Omental fat pad (tissue), 4 donors: ENCODE data around the gene LMAN2L. TPM values are rescaled to one million over a fixed set of nuclear protein-coding genes. Genes with fewer than 3 reads are reported as not detected.
A peak's percentile ranks its signal among the peaks of the same experiment; 100 is the strongest.

Source experiments
- ATAC-seq: fragments of 150-250 bp; one replicate; pipeline ENCODE4 v1.9.1; 2016; ENCODE audit warnings: mild to moderate bottlenecking, moderate library complexity; ENCODE audit not compliant: low FRiP score
- DNase-seq: peaks from one replicate; pipeline ENCODE4 v3.0.0-alpha.2; 2019; ENCODE audit warnings: low spot score
- total RNA-seq, 4 donors: library from RNA; depleted of rRNA; stranded (reverse); fragments of >200 nt; gene quantifications; one replicate each; pipeline ENCODE4 v1.1.0, GENCODE V29; 2016
- TF ChIP-seq, protein P1 (sequence below), 3 donors: fragments of 450-650 bp; IDR thresholded peaks; one replicate each; pipeline ENCODE4 v1.5.1; 2016 to 2017; ENCODE audit warnings: antibody characterized with exemption in 3 of 3, mild to moderate bottlenecking in 3 of 3, moderate library complexity in 2 of 3

The LMAN2L gene
- total RNA-seq, 4 donors from 2014 or later, result 9.1 to 16.8 (median 11.5) TPM

DNA sequence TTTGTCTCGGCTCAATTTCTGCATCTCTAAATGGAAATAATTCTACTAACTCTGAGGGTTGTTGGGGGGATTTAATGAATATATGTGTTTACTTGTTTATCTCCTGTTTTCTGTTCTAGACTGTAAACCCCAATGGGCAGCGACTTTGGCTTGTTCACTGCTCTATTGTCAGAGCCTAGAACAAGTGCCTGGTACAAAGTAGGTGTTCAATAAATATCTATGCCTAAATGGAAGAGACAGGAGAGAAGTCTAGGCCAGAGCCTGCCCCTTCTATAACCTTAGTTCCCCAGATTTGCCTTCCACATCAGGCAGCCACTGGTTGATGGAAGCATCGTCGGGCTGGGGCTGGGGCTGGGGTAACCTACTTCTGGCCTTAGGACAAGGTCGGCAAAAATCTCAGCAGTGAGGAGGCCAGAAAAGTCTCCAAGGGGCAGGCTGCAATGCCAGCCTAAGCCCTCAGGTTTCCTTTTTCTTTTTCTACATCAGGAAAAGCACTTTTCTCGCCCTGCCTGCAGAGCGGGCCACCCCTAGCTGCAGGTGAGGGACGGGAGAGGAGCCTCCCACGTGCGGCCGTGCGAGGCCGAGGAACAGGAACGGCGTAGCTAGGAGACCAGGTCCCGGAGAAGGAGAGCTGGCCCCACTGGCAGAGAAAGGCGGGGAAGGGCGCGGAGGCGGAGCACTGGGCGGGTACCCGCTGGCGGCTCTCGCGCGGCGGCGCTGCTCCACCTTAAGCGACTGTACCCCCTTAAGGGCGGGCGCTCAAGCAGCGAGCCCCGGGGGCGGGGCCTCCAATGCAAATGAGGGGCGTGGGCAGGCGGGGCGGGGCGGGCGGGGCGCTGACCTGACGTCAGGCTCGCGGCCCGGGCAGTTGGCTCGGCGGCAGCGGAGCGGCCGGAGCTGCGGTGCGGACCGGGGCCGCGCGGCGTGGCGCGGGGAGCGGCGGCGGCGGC is 20.4 kb upstream of the LMAN2L start, which contains the start of gene CNNM4:
CNNM4 (plus strand) TSS at position 867 of the 950 bp plus-strand sequence. CDS start 98 bp downstream, outside the sequence.
- peak; percentile 98 for ATAC-seq

DNA sequence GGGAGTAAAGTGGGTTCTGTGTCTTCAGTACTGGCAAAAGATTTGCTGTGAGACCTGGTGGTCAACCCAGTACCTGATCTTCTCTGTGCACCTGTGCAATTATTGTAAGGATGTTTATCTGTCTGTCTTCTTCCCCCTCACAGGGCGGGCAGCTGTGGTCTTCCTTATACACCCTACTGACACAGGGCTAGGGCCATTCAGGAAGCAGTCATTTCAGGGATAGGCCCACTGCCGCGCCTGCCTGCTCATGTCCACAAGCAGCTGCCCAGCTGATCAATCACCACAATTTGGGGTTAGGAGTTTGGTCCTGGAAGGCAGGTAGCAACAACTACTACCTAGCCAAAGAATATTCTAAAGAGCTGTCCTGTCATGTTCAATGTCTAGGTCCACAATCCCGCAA is 19.7 kb upstream of the LMAN2L start:
- no peak for ATAC-seq
- TF ChIP-seq, protein P1, sequence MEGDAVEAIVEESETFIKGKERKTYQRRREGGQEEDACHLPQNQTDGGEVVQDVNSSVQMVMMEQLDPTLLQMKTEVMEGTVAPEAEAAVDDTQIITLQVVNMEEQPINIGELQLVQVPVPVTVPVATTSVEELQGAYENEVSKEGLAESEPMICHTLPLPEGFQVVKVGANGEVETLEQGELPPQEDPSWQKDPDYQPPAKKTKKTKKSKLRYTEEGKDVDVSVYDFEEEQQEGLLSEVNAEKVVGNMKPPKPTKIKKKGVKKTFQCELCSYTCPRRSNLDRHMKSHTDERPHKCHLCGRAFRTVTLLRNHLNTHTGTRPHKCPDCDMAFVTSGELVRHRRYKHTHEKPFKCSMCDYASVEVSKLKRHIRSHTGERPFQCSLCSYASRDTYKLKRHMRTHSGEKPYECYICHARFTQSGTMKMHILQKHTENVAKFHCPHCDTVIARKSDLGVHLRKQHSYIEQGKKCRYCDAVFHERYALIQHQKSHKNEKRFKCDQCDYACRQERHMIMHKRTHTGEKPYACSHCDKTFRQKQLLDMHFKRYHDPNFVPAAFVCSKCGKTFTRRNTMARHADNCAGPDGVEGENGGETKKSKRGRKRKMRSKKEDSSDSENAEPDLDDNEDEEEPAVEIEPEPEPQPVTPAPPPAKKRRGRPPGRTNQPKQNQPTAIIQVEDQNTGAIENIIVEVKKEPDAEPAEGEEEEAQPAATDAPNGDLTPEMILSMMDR (IDR thresholded peaks at IDR 0.05), result no peak
- DNase-seq, result no peak

More for the DNA sequence above, 20.4 kb upstream of the LMAN2L start, which contains the start of gene CNNM4:
- TF ChIP-seq, protein P1 (IDR thresholded peaks at IDR 0.05), result no peak
- peak; percentile 75 for DNase-seq

DNA sequence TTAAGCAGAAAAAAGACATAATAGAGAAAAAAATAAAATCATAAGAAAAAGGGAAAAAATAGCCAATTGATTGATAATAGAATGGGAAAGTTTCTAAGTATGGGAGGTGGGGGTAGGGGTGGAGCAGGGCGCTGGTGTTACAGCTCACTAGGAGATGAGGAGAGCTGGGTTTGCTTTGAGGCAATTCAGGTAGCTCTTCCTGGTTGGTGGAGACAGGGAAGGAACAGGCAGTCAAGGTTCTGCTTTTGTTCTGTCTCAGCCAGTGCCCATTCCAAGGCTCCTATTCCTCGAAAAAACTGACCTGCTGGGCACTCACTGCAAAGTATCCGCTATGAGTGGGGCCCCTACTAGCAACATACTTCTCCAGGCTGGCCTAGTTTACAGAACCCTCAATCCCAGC is 19.1 kb upstream of the LMAN2L start:
- TF ChIP-seq, protein P1 (IDR thresholded peaks at IDR 0.05), result no peak
- no peak for ATAC-seq

DNA sequence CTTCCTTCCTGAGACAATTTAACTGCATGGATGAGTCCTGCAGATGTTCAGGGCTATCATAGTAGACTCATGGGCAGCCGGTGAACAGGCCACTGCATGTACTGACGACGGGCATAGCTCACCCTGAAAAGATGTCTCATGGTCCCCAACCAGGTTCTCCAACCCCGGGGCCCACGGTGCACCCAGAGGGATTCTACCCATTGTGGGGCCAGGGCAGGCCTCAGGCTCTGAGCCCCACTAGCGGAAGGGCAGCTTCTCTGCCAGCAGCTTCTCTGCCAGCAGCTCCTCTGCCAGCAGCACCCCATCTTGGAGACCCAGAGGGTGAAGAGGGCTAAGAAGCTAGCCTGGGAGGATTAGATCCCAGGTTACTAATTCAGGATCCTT is 17.6 kb upstream of the LMAN2L start:
- no peak for DNase-seq
- TF ChIP-seq, protein P1 (IDR thresholded peaks at IDR 0.05), result no peak
- no peak for ATAC-seq

More for the DNA sequence above, 19.1 kb upstream of the LMAN2L start:
- DNase-seq, result no peak

DNA sequence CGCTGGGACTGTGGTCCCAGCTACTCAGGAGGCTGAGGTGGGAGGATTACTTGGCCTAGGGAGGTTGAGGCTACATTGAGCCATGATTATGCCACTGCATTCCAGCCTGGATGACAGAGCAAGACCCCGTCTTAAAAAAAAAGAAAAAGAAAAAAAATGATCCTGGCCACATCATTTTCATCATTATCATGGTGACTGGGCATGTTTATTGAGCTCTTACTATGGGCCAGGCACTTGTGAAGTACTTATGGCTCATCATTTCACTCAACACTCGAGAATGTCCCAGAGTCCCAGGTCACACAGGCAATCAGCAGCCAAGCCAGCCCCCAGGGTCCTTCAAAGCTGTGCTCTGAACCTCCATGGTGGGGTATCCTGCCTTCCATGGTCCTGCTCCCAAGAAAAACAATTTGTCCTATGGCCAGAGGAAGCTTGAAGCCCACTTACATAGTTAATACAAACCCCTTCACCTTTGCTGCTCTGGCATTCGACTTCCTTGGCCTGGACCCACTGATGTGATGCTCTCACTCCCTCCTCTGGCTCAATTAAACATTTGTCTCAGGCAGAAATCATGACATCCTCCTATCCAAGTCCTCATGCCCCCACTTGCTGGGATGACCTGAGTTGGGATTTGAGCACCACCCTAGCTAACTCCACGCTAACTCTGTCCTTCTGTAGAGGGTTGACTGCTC is 17.1 kb upstream of the LMAN2L start:
- no peak for ATAC-seq
- TF ChIP-seq, protein P1 (IDR thresholded peaks at IDR 0.05), result no peak
- no peak for DNase-seq

DNA sequence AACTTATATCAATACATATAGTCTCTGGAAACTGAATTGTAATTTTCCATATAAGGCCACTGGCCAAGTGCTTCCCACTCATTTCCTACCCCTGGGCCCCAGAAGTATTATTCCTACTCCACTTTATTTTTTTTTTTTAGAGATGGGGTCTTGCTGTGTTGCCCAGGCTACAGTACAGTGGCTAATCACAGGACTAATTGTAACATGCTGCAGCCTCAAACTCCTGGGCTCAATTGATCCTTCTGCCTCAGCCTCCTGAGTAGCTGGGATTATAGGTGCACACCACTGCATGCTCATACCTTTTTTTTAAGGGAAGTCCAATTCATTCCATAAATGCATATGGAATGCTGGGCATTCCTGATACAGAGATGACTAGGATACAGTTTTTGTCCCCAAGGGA is 14.5 kb upstream of the LMAN2L start:
- DNase-seq, result no peak
- ATAC-seq, result no peak
- TF ChIP-seq, protein P1 (IDR thresholded peaks at IDR 0.05), result no peak
